T-helper 1 cell (primary cell): Measurements from ENCODE around the gene GNPTG.
"Not testable (repeated sequence)": the region's sequence is repeated elsewhere in the genome, so short reads cannot be mapped to it uniquely, and the experiment has no call there.

Source experiments
- DNase-seq, 5 donors: peaks; one replicate each; pipeline ENCODE4 v3.0.0-alpha.2; 2012 to 2020

The GNPTG gene

DNA sequence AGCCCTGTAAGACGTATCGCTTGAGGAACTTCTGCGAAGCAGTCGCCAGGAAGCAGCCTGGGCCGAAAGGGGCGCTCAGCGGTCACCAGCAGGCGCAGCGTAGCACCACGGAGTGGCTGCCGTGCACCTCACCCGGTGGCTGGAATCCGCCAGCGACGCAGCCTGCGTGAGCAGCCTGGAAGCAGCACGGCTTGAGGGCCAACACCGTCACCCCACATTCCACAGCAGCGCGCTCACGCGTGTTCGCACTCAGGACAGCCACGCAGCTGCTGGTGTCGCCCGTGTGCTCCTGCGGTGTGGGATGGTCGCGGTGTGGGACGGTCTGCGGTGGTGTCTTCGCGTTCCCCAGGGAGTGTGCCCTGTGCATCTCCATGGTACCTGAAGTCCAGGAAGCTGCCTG lies 32.7 kb upstream of the GNPTG start:
- no peak for DNase-seq

- DNase-seq: no peak
Measured at GRCh38 chr16:1320097-1320496, 31.6 kb upstream of the GNPTG start.

- no peak for DNase-seq
Measured at GRCh38 chr16:1320658-1321240, 31.0 kb upstream of the GNPTG start.

GRCh38 chr16:1322407-1322806 lies 29.3 kb upstream of the GNPTG start:
- DNase-seq: no peak

DNA sequence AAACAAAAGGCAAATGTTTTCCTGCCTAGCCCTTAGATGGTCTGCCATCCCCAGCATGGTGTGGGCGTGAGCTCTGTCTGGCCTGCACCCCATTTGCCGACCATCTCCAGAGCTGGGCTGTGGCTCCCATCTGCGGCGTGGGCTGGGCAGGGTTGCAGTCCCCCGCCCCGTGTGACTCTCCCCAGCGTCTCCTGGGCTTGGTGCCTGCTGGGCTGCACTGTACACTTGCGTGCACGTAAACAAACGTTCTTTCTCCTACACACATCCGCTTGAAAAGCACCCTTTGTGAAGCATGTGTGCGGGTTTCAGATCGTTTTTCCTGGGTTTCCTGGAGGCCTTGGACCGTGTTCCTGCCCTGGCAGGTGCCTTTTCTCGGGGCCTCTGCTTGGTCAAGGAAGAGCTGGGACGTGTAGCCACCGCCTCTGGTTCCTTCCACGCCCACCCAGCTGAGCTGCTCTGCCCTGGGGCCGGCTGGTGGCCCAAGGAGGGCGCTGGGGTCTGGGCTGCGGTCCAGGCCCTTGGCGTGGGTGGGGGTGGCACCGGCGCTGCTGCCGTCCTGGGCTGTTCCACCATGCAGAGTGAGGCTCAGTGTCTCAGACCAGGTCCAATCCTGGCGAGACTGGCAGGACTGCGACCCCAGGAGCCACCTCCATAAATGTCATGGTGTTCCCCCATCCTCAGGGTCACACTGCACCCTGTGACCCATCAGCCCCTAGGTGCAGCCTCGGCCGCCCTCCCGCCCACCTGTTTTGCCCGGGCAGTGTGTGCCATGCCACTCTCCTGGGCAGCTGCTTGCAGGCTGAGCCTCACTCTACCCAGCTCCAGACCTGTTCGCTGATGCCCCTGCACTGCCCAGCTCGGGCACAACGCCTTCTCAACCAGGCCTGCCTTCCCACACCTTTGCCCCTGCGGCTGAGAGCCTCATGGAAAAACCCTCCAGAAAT lies 28.2 kb upstream of the GNPTG start:
- DNase-seq: no peak

- DNase-seq: no peak
Measured at GRCh38 chr16:1324286-1324826, 27.4 kb upstream of the GNPTG start.

DNA sequence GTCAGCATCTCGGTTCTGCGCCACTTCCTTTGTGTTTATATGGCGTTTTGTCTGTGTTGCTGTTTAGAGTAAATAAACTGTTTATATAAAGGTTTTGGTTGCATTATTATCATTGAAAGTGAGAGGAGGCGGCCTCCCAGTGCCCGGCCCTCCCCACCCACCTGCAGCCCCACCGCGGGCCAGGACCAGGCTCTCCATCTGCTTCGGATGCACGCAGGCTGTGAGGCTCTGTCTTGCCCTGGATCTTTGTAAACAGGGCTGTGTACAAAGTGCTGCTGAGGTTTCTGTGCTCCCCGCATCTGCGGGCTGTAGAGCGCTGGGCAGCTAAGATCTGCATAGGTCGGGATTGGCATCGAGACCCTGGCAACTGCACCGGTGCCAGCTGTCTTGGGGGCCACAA lies 26.5 kb upstream of the GNPTG start:
- DNase-seq: no peak

DNA sequence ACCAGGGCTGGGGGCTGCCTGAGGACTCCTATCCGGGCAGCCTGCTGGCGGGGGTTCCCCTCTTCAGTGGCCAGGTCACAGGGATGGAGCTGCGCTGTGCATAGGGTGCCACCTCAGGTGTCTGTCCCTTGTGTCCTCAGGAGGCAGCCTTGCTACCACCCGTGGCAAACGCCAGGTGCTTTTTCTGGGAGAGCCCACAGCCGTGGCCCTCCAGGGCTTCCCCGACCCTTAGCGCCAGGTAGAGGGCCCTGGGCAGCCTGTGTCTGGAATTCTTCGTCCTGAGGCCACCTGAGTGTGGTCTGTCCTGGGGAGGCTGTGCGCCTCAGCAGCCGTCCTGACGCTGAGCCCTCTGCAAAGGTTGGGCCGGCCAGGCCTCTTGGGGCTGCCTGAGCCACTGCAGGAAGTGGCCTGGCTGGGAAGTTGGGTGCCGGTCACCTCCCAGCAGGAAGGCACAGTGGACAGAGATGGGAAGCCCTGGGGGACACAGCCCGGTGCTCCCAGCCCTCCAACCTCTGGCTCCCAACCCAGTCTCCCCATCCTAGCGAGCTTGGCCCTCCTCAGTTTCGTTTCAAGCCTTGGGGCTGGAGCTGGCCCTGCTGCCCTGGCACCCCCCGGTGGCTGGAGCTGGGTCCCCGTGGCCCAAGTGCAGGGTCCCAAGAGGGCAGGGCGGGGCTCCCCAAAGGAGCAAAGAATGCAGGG lies 25.9 kb upstream of the GNPTG start:
- no peak for DNase-seq

DNA sequence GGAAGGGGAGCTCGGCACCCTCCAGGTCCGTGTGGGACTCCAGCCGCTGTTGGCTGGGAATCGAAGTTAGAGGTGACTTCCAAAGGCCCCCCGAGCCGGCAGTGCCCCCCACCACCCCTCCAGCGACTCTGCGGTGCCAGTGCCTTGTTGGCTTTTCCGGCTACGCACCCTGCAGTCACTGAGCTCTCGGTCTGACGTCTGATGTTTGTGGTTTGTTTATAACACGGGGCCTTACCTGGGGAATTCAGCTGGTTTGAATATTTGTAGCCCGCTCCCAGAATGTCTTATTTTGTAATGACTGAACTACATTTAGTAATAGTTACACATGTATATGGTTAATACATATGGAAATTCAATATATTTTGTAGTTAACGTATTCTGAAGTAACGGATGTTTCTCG lies 25.3 kb upstream of the GNPTG start:
- DNase-seq: no peak

GRCh38 chr16:1326946-1327618 lies 24.6 kb upstream of the GNPTG start:
- DNase-seq: no peak

DNA sequence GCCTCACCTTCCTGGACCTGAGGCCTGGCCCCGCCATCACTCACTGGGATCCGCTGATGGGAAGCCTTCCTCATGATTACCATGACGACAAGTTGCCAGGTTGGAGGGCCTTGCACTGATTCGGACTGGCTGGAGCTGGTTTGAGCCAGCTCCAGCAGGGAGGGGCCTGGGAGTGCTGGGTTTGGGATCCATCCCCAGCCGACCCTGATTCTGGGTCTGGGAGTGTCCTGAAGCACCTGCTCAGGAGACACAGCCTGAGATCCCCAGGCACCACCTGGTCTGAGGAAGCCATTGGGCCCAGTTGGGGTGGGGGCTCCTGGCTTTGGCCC lies 24.1 kb upstream of the GNPTG start:
- no peak for DNase-seq

GRCh38 chr16:1328136-1328535 lies 23.6 kb upstream of the GNPTG start:
- not testable (repeated sequence) for DNase-seq

GRCh38 chr16:1328961-1329360 lies 22.8 kb upstream of the GNPTG start:
- DNase-seq: not testable (repeated sequence)

- DNase-seq: no peak
Measured at GRCh38 chr16:1330260-1330914, 21.3 kb upstream of the GNPTG start.

- DNase-seq: no peak
Measured at GRCh38 chr16:1330931-1331711, 20.6 kb upstream of the GNPTG start.

- DNase-seq: peak in 4 of 5 donors; percentile 33 to 55 (median 42)
Measured at GRCh38 chr16:1331712-1332617, 19.8 kb upstream of the GNPTG start.

DNA sequence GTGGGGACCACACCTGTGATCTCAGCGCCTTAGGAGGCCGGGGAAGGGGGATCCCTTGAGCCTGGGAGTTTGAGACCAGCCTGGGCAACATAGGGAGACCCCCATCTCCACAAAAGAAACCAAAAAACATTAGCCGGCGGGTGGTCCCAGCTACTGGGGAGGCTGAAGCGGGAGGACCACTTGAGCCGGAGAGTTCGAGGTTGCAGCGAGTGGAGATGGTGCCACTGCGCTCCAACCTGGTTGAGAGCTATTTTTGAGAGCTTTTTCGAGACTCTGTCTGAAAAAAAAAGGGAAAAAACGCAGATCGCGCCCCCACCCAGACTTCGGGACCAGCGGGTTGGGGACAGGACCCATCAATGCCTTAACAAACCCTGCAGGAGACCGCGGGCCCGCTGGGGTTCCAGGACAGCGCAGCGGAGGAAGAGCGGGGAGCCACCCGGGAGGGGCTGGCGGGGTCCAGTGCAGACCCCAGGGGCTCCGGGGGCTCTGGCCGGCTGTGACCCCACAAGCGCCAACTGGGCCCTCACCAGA lies 19.0 kb upstream of the GNPTG start:
- no peak for DNase-seq

DNA sequence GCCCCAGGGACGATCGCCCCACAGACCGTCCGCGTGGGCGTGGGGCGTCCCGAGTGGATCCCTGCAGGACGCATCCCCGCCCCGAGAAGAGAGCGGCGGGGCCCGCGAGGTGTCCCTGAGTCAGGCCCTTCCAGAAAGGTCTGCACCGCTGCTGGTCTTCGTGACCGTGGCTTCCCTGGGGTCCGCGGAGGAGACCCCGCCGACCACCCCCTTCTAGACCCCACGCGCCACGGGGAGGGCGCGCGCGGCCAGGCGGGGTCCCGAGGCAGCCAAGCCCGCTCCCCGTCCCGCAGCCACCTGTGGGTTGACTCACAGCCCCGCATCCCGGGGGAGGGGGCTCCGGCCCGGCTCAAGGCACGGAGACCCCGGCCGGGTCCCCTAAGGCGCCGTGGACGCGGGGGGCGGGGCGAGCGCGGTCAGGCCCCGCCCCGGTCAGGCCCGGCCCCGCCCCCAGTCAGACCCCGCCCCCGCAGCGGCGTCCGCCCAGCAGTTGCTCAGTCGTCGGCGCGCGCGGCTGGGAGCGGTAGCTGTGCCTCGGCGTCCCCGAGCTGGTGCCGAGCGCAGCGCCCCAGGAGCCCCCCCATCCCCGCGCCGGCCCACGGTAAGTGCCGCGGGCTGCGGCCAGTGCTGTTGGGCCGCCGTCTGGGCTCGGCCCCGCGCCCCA lies 18.4 kb upstream of the GNPTG start, which contains the start of gene BAIAP3:
Gene BAIAP3 (plus strand): TSS at position 497 of the 664 bp plus-strand sequence. CDS start 4,905 bp downstream, outside the sequence.
- DNase-seq: peak in 4 of 5 donors; percentile 26 to 59 (median 46)
